Subcutaneous adipose tissue (tissue), 4 donors: ENCODE measurements around the gene PRDX3. TPM values are rescaled to one million over a fixed set of nuclear protein-coding genes. Genes with fewer than 3 reads are reported as not detected.

ENCODE experiments used
- small RNA-seq: library from RNA; depleted of rRNA; stranded (forward); fragments of <200 nt; gene quantifications from one replicate; pipeline ENCODE3, GENCODE V24; 2016
- total RNA-seq, 4 donors: library from RNA; depleted of rRNA; stranded (reverse); fragments of >200 nt; gene quantifications; one replicate each; pipeline ENCODE4 v1.1.0, GENCODE V29; 2016
- TF ChIP-seq, protein P1 (sequence below): fragments of 450-650 bp; IDR thresholded peaks from one replicate; pipeline ENCODE4 v1.5.1; 2016; ENCODE audit warnings: low read depth, mild to moderate bottlenecking, control low read depth, antibody characterized with exemption, moderate library complexity

The PRDX3 gene
- total RNA-seq, 4 donors from 2014 or later, result 102 to 258 (median 190) TPM

DNA sequence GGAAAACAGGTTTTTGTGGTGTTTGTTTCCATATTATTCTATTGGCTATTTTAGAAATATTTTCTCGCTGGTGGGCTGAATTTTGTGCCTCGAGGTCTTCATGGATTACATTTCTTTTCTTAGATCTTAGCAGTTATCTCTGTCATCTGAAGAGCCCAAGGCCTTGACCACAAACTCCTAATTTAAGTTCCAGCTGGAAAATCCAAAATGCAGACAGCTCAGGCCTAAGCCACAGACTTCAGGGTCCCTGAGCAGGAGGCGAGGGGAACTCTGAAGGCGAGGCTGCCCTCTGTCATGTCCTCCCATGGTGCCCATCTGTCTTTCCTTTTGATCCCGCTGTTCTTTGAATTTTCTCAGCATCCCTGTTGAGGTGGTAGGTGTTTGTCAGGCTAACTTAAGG, 60.4 kb downstream of the PRDX3 start:
- TF ChIP-seq, protein P1, sequence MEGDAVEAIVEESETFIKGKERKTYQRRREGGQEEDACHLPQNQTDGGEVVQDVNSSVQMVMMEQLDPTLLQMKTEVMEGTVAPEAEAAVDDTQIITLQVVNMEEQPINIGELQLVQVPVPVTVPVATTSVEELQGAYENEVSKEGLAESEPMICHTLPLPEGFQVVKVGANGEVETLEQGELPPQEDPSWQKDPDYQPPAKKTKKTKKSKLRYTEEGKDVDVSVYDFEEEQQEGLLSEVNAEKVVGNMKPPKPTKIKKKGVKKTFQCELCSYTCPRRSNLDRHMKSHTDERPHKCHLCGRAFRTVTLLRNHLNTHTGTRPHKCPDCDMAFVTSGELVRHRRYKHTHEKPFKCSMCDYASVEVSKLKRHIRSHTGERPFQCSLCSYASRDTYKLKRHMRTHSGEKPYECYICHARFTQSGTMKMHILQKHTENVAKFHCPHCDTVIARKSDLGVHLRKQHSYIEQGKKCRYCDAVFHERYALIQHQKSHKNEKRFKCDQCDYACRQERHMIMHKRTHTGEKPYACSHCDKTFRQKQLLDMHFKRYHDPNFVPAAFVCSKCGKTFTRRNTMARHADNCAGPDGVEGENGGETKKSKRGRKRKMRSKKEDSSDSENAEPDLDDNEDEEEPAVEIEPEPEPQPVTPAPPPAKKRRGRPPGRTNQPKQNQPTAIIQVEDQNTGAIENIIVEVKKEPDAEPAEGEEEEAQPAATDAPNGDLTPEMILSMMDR, result no peak

Small RNA genes lying within 50 kb of the gene (small RNA-seq; reads per million reads assigned to genes)
- not detected for gene RN7SL749P

Other genes with a start within 250 kb of the PRDX3 start
- 10 to 100 TPM in 2 of 4 donors, 1 to 10 TPM in 2; 7.0 to 78.6 (median 11.8) TPM for gene NANOS1, start 149.1 kb downstream of the PRDX3 start, total RNA-seq
- 100 to 1,000 TPM; 129 to 174 (median 157) TPM for gene EIF3A, start 98.0 kb downstream of the PRDX3 start, total RNA-seq
- 10 to 100 TPM; 68.2 to 77.5 (median 73.6) TPM for gene DENND10, start 74.7 kb downstream of the PRDX3 start, total RNA-seq
- gene SFXN4, start 13.1 kb downstream of the PRDX3 start, total RNA-seq, result 10 to 100 TPM; 14.5 to 20.0 (median 16.2) TPM
- 10 to 100 TPM; 11.6 to 38.2 (median 21.4) TPM for gene GRK5, start 28.8 kb upstream of the PRDX3 start, total RNA-seq